Breast epithelium (tissue), 3 donors: Measurements from ENCODE around the gene ZNF785.
A peak's percentile ranks its signal among the peaks of the same experiment; 100 is the strongest.

Experiments
- POLR2A ChIP-seq: fragments of 450-650 bp; IDR thresholded peaks from one replicate; pipeline ENCODE4 v1.6.1; 2016; ENCODE audit warnings: antibody characterized with exemption, mild to moderate bottlenecking, moderate library complexity
- POLR2AphosphoS5 ChIP-seq, 3 donors: sonication (generic); formaldehyde crosslinking; IDR thresholded peaks; one replicate each; pipeline ENCODE4 v1.6.1; 2017; ENCODE audit warnings: antibody characterized with exemption in 3 of 3
- TF ChIP-seq, protein P1 (sequence below), 3 donors: fragments of 450-650 bp; IDR thresholded peaks; one replicate each; pipeline ENCODE4 v1.5.1; 2016 to 2017; ENCODE audit warnings: antibody characterized with exemption in 3 of 3, mild to moderate bottlenecking in 3 of 3, moderate library complexity in 3 of 3

DNA sequence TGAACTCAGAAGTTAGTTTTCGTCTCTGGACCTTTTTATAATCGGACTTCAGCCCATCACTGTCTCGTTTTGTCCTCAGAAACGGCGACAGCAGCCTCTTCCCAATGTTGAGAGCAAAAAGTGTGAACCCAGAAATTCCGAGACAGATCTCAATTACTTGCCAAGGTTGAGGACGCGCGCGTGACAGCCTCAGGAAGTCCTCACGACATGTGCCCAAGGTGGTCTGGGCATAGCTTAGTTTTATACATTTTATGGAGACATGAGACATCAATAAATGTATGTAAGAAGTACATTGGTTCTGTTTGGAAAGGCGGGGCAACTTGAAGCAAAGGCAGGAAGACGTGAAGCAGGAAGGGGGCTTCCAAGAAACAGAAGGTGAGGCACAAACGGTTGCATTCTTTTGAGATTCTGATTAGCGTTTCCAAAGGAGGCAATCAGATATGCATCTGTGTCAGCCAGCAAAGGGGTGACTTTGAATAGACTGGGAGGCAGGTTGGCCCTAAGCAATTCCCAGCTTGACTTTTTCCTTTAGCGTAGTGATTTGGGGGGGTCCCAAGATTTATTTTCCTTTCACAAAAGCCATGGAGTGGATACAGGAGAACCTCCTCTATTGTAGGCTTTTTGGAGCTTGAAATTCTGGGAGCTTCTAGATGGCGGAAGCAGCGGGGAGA is 50.3 kb downstream of the ZNF785 start:
- TF ChIP-seq, protein P1, sequence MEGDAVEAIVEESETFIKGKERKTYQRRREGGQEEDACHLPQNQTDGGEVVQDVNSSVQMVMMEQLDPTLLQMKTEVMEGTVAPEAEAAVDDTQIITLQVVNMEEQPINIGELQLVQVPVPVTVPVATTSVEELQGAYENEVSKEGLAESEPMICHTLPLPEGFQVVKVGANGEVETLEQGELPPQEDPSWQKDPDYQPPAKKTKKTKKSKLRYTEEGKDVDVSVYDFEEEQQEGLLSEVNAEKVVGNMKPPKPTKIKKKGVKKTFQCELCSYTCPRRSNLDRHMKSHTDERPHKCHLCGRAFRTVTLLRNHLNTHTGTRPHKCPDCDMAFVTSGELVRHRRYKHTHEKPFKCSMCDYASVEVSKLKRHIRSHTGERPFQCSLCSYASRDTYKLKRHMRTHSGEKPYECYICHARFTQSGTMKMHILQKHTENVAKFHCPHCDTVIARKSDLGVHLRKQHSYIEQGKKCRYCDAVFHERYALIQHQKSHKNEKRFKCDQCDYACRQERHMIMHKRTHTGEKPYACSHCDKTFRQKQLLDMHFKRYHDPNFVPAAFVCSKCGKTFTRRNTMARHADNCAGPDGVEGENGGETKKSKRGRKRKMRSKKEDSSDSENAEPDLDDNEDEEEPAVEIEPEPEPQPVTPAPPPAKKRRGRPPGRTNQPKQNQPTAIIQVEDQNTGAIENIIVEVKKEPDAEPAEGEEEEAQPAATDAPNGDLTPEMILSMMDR (IDR thresholded peaks at IDR 0.05), result no peak
- TF ChIP-seq POLR2A (peak; percentile 52), POLR2AphosphoS5 (IDR thresholded peaks at IDR 0.05) (no peak)
